GM18951 (cell line): ENCODE measurements around the gene RASAL2.

Source experiments
- POLR2A ChIP-seq: IDR thresholded peaks from 4 replicates; pipeline ENCODE4 v1.6.1; 2011; ENCODE audit warnings: mild to moderate bottlenecking; ENCODE audit not compliant: insufficient read length, insufficient read depth; ENCODE audit errors: extremely low read depth
- in situ Hi-C: fragments of 300-500 bp; cut with MboI; formaldehyde crosslinking; loops from one replicate; pipeline ENCODE4 v1.12.0; 2022; ENCODE audit warnings: low sequenced_read_pairs, mixed read lengths, inconsistent platforms; ENCODE audit not compliant: unreplicated experiment

The RASAL2 gene

GRCh38 chr1:178393370-178393769, 299.5 kb downstream of the RASAL2 start:
- in situ Hi-C loops = no loop called here
- no peak for TF ChIP-seq POLR2A

DNA sequence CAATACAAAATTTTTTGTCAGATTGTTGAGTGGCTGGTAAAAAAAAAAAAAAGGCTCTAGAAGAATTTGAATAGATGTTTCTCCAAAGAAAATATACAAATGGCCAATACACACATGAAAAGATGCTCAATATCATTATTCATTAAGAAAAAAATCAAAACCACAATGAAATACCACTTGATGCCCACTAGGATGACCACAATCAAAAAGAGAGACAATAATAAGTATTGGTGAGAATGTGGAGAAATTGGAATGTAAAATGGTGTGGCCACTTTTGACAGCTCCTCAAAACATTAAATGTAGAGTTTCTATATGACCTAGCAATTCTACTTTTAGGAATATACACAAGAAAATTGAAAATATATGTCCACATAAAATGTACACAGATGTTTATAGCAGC, 302.9 kb downstream of the RASAL2 start:
- in situ Hi-C loops = no loop called here
- TF ChIP-seq POLR2A = no peak

- TF ChIP-seq POLR2A = no peak
- in situ Hi-C loops = no loop called here
Measured at GRCh38 chr1:178397678-178398077, 303.8 kb downstream of the RASAL2 start.

DNA sequence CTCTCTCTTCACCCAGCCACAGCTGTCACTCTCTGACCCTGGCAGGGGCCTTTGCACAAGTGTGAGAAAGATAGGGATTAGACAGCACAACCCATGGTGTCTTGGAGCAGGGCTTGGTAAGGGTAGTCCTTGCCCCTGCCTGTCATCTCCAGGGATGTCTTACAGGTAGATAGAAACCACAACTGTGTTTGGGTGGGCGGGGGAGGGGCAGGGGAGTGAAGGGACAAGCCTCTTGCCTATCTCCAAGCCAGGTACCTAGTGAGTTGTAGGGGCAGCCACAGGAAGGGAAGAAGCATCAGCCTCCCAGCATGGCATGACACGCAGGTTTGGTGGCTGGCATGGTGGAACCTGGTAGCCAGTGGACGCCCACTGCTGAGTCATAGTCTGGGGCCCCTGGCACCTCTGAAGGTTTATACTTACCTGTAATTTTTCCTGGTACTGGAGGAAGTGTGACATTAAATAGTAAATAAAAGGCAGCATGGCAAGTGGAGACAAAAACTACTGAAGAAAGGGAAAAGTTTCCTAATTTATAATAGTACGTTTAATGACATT, 305.3 kb downstream of the RASAL2 start:
- TF ChIP-seq POLR2A = no peak
- in situ Hi-C loops = no loop called here

DNA sequence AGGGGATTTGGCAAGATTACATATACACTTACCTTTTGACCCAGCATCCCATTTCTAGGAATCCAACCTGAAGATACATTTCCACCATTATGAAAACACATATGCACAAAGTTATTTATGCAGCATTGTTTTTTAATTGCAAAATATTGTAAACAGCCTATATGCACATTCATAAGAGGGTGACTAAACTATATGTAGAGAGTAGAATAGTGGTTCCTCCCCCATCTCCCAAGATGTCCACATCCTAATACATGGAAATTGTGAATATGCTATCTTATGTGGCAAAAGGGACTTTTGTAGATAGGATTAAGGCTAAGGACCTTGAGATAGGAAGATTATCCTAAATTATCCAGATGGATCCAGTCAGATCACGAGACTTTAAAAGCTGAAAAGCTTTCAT, 311.2 kb downstream of the RASAL2 start:
- in situ Hi-C loops = no loop called here
- TF ChIP-seq POLR2A = no peak

DNA sequence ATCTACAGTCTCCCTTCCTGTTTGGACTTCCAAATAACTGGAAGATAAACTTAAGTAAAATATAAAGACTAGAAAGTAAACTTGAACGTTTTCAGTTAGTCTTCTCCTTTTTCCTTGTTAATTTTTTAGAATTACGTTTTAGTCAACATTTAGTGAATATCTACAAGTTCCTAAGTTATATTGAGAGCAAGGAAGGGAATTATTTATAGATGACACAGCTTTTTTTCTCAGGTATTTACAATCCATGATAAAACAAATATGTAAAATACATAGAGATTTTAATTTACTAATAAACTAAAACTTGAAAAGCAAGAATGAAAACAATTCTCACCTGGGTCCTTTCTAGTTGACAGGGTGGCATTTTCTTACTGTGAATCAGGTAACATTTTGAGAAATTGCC, 313.3 kb downstream of the RASAL2 start:
- in situ Hi-C loops = no loop called here
- TF ChIP-seq POLR2A = no peak

- no peak for TF ChIP-seq POLR2A
- in situ Hi-C loops = no loop called here
Measured at GRCh38 chr1:178407655-178408054, 313.8 kb downstream of the RASAL2 start.

DNA sequence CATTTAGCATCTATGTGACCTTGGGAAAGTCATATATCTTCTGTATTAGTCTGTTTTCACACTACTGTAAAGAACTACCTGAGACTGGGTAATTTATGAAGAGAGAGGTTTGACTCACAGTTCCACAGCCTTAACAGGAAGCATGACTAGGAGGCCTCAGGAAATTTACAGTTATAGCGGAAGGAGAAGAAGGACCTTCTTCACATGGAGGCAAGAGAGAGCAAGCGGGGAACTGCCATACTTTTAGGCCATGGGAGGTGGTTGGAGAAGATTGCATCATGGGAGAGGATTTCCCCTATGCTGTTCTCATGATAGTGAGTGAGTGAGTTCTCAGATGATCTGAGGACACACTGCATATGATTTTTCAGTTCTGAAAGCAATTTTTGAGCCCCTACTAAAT, 315.0 kb downstream of the RASAL2 start:
- TF ChIP-seq POLR2A = no peak
- in situ Hi-C loops = no loop called here

DNA sequence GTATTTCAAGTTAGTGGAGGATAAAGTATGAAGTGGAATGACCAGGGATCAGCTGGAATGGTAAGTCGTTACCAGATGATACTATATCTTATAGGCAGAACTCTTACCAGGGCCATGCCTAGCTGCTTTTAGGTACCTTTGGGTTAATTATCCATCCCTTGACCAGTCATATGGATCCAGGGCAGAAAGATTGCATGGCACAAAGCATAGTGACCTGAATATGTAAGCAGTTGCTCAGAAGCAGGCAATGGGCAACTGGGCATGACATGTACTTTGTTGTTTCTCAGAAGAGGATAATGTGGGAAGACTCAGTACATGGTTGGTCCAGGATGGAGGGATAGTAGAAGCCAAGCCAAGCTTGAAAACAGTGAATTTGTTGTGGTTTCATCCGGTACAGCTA, 315.6 kb downstream of the RASAL2 start:
- in situ Hi-C loops = no loop called here
- TF ChIP-seq POLR2A = no peak

- in situ Hi-C loops = no loop called here
- TF ChIP-seq POLR2A = no peak
Measured at GRCh38 chr1:178411756-178412399, 318.0 kb downstream of the RASAL2 start.

GRCh38 chr1:178412400-178412770, 318.5 kb downstream of the RASAL2 start:
- in situ Hi-C loops = no loop called here
- no peak for TF ChIP-seq POLR2A

DNA sequence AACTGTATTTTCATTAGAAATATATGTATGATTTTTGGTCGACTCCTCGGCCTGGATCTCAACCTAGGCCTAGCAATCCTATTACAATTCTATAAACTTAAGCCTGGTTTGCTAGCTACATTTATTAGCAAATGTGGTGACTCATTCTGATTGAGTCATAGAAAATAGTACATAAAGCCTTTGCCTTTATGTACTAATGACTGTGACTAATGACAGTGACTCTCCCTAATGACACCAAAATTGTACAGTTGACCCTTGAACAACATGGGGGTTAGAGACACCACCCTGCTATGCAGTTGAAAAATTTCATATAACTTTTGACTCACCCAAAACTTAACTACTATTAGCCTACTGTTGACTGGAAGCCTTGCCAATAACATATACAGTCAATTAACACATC, 324.0 kb downstream of the RASAL2 start:
- no peak for TF ChIP-seq POLR2A

GRCh38 chr1:178418284-178418955, 324.5 kb downstream of the RASAL2 start:
- in situ Hi-C loops = no loop called here
- TF ChIP-seq POLR2A = no peak

More for the DNA sequence above, 324.0 kb downstream of the RASAL2 start:
- in situ Hi-C loops = no loop called here

- TF ChIP-seq POLR2A = no peak
- in situ Hi-C loops = no loop called here
Measured at GRCh38 chr1:178434360-178434759, 340.5 kb downstream of the RASAL2 start.
